Measurements from ENCODE around the gene EDDM13.

Gene EDDM13

DNA sequence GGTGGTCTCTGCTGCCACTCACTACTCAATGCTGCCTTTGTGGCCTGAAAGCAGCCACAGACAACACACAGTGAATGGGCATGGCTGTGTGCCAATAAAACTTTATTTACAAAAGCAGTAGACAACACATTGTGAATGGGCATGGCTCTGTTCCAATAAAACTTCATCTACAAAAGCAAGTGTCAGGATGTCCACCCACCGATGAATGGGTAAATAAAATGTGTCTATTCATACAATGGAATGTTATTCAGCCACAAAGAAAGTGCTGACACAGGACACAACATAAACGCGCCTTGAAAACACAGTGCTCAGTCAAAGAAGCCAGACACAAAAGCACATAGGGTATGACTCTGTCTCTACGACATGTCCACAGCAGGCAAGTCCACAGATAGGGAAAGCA lies 22.0 kb downstream of the EDDM13 start:
- DNase-seq (ENCODE audit: low read depth, low spot score) = peak; percentile 38
- no peak for TF ChIP-seq CTCF (IDR thresholded peaks at IDR 0.05; ENCODE audit: low read depth, low read length)
- H3K4me3 ChIP-seq (ENCODE audit: low read depth, low read length) = no peak overlapping the region
- in situ Hi-C loops (cut with HindIII; ENCODE audit: low sequenced_read_pairs) = no loop called here

DNA sequence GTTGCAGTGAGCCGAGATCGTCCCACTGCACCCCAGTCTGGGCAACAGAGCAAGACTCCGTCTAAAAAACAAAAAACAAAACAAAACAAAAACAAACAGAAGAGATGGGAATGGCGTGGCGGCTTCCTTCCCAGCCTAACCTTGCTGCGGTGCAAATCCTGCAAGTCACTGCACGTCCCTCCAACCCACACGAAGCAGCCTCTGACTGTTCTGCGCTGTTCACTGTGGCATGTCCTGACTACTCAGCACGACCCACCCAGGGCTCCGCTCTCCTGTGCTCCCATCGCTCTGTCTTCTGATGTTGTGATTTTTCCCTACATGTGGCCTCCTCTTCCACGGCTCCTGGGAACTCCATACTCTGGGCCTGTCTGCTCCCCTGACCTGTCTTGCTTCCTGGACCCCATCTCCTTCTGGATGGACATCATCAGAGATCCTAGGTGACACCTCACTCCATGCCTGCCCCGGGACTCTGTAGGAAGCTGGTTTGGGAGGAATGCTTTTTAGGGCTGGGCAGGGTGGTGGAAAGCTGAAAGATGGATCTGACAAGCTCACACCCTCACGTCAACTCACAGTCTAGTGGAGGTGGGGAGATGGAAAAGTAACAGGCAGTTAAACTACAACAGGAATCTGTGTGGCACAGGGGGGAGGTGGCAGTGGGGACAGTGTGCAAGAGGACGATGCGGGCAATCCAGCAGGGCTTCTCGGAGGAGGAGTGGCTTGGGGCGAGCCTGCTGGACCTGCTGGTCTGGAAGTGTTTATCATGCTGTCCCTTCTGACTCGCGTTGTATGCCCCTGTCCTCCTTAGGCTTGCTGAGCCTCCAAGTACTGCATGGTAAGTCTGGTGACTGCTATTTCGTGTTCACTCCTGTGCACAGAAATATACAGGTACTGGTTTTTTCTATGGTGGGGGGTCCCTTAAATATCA lies 23.2 kb downstream of the EDDM13 start:
- no peak for TF ChIP-seq CTCF (IDR thresholded peaks at IDR 0.05; ENCODE audit: low read depth, low read length)
- no peak for DNase-seq (ENCODE audit: low read depth, low spot score)
- no peak overlapping the region for H3K4me3 ChIP-seq (ENCODE audit: low read depth, low read length)
- in situ Hi-C loops (cut with HindIII; ENCODE audit: low sequenced_read_pairs) = no loop called here

- no peak for TF ChIP-seq CTCF (IDR thresholded peaks at IDR 0.05; ENCODE audit: low read depth, low read length)
- DNase-seq (ENCODE audit: low read depth, low spot score) = no peak
- no peak overlapping the region for H3K4me3 ChIP-seq (ENCODE audit: low read depth, low read length)
- in situ Hi-C loops (cut with HindIII; ENCODE audit: low sequenced_read_pairs) = no loop called here
Measured at GRCh38 chr19:56297010-56297409, 24.5 kb downstream of the EDDM13 start.

- no peak for TF ChIP-seq CTCF (IDR thresholded peaks at IDR 0.05; ENCODE audit: low read depth, low read length)
- in situ Hi-C loops (cut with HindIII; ENCODE audit: low sequenced_read_pairs) = no loop called here
- no peak overlapping the region for H3K4me3 ChIP-seq (ENCODE audit: low read depth, low read length)
- DNase-seq (ENCODE audit: low read depth, low spot score) = no peak
Measured at GRCh38 chr19:56299688-56300087, 27.1 kb downstream of the EDDM13 start.

DNA sequence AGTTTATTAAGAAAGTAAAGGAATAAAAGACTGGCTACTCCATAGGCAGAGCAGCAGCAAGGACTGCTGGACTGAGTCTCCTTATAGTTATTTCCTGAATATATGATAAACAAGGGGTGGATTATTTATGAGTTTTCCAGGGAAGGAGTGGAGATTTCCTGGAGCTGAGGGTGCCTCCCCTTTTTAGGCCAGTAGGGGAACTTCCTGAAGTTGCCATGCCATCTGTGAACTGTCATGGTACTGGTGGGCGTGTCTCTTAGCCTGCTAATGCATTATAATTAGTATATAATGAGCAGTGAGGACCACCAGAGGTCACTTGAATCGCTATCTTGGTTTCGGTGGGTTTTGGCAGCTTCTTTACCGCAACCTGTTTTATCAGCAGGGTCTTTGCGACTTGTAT lies 28.6 kb downstream of the EDDM13 start:
- no peak for DNase-seq (ENCODE audit: low read depth, low spot score)
- H3K4me3 ChIP-seq (ENCODE audit: low read depth, low read length) = no peak overlapping the region
- TF ChIP-seq CTCF (IDR thresholded peaks at IDR 0.05; ENCODE audit: low read depth, low read length) = no peak
- in situ Hi-C loops (cut with HindIII; ENCODE audit: low sequenced_read_pairs) = no loop called here

DNA sequence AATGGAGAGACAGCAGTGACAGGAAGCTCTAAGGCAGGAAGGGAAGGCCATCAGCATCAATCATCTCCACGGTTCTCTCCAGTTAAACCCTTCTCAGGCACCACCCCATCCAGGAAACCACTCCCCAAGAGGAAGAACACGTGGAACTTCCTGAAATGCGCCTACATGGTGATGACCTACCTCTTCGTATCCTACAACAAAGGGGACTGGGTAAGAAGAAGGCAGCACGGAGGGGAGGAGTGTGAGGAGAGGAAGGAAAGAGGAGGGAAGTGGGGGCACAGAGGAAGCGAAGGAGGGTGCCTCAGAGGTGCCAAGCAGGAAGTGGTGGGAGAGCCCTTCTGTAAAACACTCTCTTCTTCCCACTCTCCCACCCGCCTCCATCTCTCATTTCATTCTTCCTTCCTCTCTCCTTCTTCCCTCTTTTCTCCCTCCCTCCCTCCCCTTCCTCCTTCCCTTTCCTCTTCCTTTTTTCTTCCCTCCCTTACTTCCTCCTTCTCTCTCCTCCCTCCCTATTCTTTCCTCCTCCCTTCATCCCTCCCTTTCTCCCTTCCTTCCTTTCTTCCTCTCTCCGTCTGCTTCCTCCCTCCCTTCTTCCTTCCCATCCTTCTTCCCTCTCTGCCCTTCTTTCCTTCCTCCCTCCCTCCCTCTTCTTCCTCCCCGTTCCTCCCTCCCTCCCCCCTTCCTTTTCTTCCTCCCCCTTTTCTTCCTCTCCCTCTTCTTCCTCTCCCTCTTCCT lies 29.5 kb downstream of the EDDM13 start:
- no peak for DNase-seq (ENCODE audit: low read depth, low spot score)
- no peak for TF ChIP-seq CTCF (IDR thresholded peaks at IDR 0.05; ENCODE audit: low read depth, low read length)
- no peak overlapping the region for H3K4me3 ChIP-seq (ENCODE audit: low read depth, low read length)
- in situ Hi-C loops (cut with HindIII; ENCODE audit: low sequenced_read_pairs) = no loop called here

All from astrocyte of the spinal cord (primary cell).